Mesodermal cell (in vitro differentiated cells): ENCODE results near the gene LRBA.

Source experiments
- H3K27ac ChIP-seq: 2 replicates; pipeline ENCODE4 v1.7.0; 2013; ENCODE audit warnings: mild to moderate bottlenecking, low read depth, low read length, moderate library complexity; ENCODE audit not compliant: severe bottlenecking
- H3K36me3 ChIP-seq: 2 replicates; pipeline ENCODE4 v1.7.1; 2013; ENCODE audit warnings: mild to moderate bottlenecking, low read length, moderate library complexity; ENCODE audit not compliant: control insufficient read depth, insufficient read depth
- H3K4me1 ChIP-seq: one replicate; pipeline ENCODE4 v1.7.1; 2013; ENCODE audit warnings: mild to moderate bottlenecking, low read length; ENCODE audit not compliant: insufficient read depth, control insufficient read depth, poor library complexity, severe bottlenecking
- H3K4me3 ChIP-seq: 2 replicates; pipeline ENCODE4 v1.7.0; 2013; ENCODE audit warnings: low read length, control low read depth, mild to moderate bottlenecking; ENCODE audit not compliant: insufficient read depth, poor library complexity, severe bottlenecking; ENCODE audit errors: extremely low read depth
- H3K9me3 ChIP-seq: 2 replicates; pipeline ENCODE4 v1.7.1; 2013; ENCODE audit warnings: mild to moderate bottlenecking, low read length, moderate library complexity; ENCODE audit not compliant: control insufficient read depth
- whole genome bisulfite sequencing, 2 experiments: methylation state at CpG; one replicate each; pipeline ENCODE4 v1.1.5; 2013; ENCODE audit warnings: missing lambda C conversion rate in 2 of 2; ENCODE audit not compliant: insufficient coverage in 2 of 2; 5-methylcytosine and 5-hydroxymethylcytosine counted together

Gene LRBA

DNA sequence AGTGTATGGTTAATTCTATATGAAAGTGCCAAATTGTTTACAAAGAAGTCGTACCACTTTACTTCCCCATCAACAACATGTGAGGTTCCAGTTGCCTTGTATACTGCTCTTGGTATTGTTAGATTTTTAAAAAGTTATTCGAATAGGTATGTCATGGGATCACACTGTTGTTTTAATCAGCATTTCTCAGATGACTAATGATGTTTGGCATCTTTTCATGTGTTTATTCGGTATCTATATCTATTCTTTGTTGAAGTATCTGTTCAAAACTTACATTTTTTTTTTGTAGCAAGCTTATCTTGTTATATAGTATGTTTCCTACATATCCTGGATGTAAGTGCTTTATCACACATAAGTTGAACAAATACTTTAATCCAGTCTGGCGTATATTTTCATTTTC lies 532.5 kb downstream of the LRBA start:
- Histone ChIP-seq H3K27ac (no peak overlapping the region), H3K36me3 (no peaks in the 10 kb centered on the region), H3K9me3 (no peaks in the 10 kb centered on the region), H3K4me1 (no peaks in the 10 kb centered on the region), H3K4me3 (no peak overlapping the region)
- no CpG with 5 or more reads among the region's 4 CpGs for WGBS, 2 experiments

DNA sequence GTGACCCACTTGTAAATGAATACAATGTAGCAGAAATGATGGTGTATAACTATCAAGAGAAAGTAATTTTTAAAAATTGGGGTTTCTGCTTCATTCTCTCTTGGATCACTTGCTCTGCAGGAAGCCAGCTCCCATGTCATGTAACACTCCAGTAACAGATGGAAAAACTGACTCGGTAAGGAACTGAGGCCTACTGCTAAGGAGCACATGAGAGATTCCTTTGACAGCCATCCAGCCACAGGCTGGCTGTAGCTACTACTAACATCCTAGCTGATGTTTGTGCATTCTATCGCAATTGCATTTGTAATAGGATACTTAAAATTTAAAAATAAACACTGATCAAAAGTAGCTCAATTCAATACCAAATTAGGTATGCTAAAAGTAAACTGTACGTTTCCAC lies 535.4 kb downstream of the LRBA start:
- Histone ChIP-seq H3K27ac (no peak overlapping the region), H3K9me3 (no peaks in the 10 kb centered on the region), H3K36me3 (no peaks in the 10 kb centered on the region), H3K4me3 (no peak overlapping the region), H3K4me1 (no peaks in the 10 kb centered on the region)
- 83% methylated on average over 1 of the region's 3 CpGs; no CpG with 5 or more reads in 1 of the 2 experiments for WGBS, 2 experiments

DNA sequence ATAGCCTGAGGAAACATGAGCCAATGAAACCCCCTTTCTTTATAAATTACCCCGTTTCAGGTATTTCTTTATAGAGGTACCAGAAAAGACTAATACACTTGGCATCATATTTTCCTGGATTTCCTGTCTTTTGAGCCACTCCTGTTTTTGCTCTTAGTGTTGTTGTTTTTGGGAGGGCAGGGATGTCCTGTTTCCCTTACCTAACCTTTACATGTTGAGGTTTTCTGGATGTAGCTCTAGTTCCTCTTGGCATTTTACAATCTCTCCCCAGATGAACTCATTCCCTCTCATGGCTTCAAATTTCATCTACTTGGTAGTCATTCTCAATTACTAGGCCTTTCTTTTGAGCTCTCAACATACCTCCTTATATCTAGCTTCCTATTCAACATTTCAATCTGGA lies 537.2 kb downstream of the LRBA start:
- no CpG with 5 or more reads among the region's 1 CpG for WGBS, 2 experiments
- no peaks in the 10 kb centered on the region for H3K9me3 ChIP-seq

DNA sequence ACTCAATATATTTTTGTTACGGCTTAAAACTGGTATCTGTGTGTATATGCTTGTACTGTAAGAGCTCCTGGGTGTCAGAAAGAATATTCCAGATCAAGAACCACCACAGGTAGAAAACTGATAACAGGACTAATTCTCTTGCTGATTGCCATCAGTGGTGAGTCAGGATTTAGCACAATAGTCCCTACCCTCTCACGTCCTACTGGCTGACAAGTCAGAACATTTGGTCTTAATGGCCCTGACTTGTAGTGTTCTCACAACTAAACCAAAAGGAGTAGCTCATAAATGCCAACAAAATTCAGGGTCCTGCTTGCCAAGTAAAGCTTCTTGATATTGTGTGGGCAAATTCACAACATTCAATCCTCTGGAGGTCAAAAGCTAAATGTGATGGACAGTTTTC lies 538.3 kb downstream of the LRBA start:
- Histone ChIP-seq H3K27ac (no peak overlapping the region), H3K4me3 (no peak overlapping the region), H3K36me3 (no peaks in the 10 kb centered on the region), H3K9me3 (no peaks in the 10 kb centered on the region), H3K4me1 (no peaks in the 10 kb centered on the region)
- 71 to 92% methylated on average over 1 to 2 of the region's 2 CpGs for WGBS, 2 experiments

More for the DNA sequence above, 537.2 kb downstream of the LRBA start:
- H3K4me3 ChIP-seq: no peak overlapping the region
- no peaks in the 10 kb centered on the region for H3K36me3 ChIP-seq
- no peaks in the 10 kb centered on the region for H3K4me1 ChIP-seq
- H3K27ac ChIP-seq: no peak overlapping the region

DNA sequence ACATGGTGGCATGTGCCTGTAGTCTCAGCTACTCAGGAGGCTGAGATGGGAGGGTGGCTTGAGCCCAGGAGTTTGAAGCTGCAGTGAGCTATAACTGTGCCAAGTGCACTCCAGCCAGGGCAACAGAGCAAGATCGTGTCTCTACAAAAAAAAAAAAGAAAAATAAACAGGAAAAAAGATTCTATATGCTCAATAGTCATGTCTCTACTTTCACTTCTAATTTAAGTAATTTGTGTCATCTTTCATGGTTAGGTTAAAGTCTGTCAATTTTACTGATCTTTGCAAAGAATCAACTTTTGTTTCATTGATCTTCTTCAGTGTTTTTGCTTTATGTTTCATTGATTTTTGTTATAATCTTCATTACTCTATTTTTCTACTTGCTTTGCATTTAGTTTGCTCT lies 539.3 kb downstream of the LRBA start:
- no peak overlapping the region for H3K4me3 ChIP-seq
- H3K27ac ChIP-seq: no peak overlapping the region
- H3K4me1 ChIP-seq: no peaks in the 10 kb centered on the region
- WGBS, 2 experiments: no CpG with 5 or more reads among the region's 1 CpG
- H3K9me3 ChIP-seq: no peaks in the 10 kb centered on the region
- H3K36me3 ChIP-seq: no peaks in the 10 kb centered on the region

DNA sequence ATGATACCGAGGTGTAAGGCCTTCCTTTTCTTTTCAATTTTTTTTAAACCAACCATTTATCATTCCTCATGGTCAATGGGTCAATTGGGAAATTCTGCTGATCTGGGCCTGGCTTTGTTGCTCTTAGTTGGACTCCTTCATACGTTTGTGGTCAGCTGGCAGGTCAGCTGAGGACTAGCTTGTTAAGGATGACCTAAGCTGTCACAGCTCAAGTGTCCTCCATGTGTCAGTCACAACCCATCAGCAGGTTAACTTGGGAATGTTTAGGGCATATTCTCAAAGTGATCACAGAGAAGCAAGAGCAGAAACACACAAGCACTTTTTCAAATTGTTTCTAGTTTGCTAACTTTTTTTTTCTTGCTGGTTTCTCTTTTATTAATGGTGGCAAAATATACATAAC lies 550.6 kb downstream of the LRBA start:
- no peaks in the 10 kb centered on the region for H3K4me1 ChIP-seq
- no peak overlapping the region for H3K4me3 ChIP-seq
- 71 to 100% methylated on average over 1 of the region's 2 CpGs for WGBS, 2 experiments

DNA sequence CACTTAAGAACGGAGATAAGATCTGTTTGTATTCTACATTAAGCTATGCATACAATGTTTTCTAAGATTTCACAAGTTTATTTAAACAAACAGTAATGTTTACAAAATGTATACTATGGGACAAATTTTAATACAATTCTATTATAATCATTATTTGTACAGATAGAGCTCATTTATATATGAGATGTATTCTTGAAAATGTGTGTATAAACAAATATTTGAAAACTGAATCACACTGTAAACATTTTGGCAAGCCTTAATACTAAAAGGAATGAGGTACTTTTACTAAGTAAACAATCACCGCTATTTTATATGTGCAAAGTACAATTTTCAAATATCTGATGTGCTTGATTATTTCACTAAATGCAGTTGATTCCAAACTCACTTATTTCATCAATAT lies 552.3 kb downstream of the LRBA start:
- no CpG with 5 or more reads among the region's 2 CpGs for WGBS, 2 experiments
- Histone ChIP-seq H3K27ac (no peak overlapping the region), H3K36me3 (no peaks in the 10 kb centered on the region), H3K9me3 (no peaks in the 10 kb centered on the region), H3K4me3 (no peak overlapping the region), H3K4me1 (no peaks in the 10 kb centered on the region)

More for the DNA sequence above, 550.6 kb downstream of the LRBA start:
- Histone ChIP-seq H3K9me3 (no peaks in the 10 kb centered on the region), H3K36me3 (no peaks in the 10 kb centered on the region), H3K27ac (no peak overlapping the region)

DNA sequence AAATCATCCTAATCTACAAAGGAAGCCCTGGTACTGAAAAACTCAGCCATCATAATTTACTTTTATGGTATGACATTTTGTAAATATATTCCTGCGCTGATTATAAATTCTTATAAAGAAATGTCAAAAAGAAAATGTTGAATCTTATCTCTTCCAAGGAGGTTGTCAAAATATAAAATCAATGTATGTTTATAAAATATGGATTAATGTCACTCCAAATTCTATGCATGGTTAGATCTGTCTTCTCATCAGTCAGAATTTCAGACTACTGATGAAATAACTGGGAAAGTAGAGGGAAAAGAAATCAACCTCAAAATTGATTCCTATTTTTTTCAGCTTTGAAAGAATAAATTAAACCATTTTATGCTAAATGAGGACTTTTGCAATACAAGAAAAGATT lies 553.1 kb downstream of the LRBA start:
- Histone ChIP-seq H3K9me3 (no peaks in the 10 kb centered on the region), H3K27ac (no peak overlapping the region), H3K36me3 (no peaks in the 10 kb centered on the region), H3K4me1 (no peaks in the 10 kb centered on the region), H3K4me3 (no peak overlapping the region)
- no CpG with 5 or more reads among the region's 1 CpG for WGBS, 2 experiments

DNA sequence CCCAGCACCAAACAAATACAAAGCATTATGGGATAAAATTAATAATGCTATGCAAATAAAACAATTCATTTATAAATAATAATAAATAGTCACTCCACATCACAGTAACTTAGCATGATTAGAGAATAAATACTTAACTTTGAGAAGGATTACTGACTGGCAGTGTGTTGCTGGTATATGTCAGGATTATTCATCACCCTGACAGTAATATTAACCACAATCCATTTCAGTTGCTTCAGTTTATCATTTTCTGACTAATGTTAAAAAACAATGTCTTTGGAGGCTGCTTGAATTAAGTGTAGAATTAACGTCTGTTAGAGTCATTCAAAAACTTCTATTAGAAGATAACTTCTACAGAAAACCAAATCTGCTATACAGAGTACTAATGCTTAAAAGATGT lies 557.3 kb downstream of the LRBA start:
- no CpG with 5 or more reads among the region's 1 CpG for WGBS, 2 experiments
- H3K36me3 ChIP-seq: no peaks in the 10 kb centered on the region
- no peaks in the 10 kb centered on the region for H3K9me3 ChIP-seq
- H3K27ac ChIP-seq: no peak overlapping the region
- no peaks in the 10 kb centered on the region for H3K4me1 ChIP-seq
- no peak overlapping the region for H3K4me3 ChIP-seq

DNA sequence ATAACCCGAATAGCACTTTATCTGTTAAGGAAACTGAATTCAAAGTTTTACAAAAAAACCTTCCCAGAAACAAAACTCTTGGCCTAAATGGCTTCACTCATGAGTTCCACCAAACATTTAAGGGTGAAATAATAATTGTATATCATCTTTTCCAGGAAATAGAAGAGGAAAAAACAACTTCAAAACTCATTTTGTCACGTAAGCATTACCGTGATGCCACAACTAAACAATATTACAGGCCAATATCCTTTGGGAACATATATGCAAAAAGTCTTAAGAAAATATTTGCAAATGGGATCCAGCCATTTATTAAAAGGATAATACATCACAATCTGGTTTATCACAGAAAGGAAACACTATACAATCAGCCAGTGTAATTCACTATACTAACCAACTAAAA lies 563.2 kb downstream of the LRBA start:
- no peak overlapping the region for H3K4me3 ChIP-seq
- H3K36me3 ChIP-seq: no peaks in the 10 kb centered on the region
- H3K4me1 ChIP-seq: no peaks in the 10 kb centered on the region
- no peaks in the 10 kb centered on the region for H3K9me3 ChIP-seq
- no CpG with 5 or more reads among the region's 3 CpGs for WGBS, 2 experiments
- H3K27ac ChIP-seq: no peak overlapping the region

DNA sequence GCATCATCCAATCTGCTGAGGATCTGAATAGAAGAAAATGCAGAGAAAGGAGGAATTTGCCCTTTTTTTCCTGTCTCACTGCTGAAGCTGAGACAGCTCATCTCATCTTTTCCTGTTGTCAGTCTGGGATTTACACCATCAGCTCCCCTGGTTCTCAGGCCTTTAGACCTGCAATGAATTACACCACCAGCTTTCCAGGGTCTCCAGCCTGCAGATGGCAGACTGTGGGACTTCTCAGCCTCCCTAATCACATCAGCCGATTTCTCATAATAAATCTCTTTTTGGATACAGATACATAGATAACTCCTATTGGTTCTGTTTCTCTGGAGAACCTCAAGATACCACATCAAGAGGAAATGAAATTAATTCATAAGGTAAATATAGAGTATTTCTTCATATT lies 567.7 kb downstream of the LRBA start:
- Histone ChIP-seq H3K36me3 (no peaks in the 10 kb centered on the region), H3K4me3 (no peak overlapping the region), H3K4me1 (no peaks in the 10 kb centered on the region), H3K9me3 (no peaks in the 10 kb centered on the region), H3K27ac (no peak overlapping the region)
- 100% methylated on average over 1 of the region's 1 CpG; no CpG with 5 or more reads in 1 of the 2 experiments for WGBS, 2 experiments
